SU-DHL-6 (cell line): ENCODE measurements around the gene NFKBIE.

ENCODE experiments used
- H2AFZ ChIP-seq: fragments of 200-600 bp; sonication (generic); 2 replicates; pipeline ENCODE4 v1.6.1; 2014; ENCODE audit warnings: low read depth, mild to moderate bottlenecking, moderate library complexity, mixed read lengths, antibody characterized with exemption, low read length; ENCODE audit not compliant: severe bottlenecking
- H3F3A ChIP-seq: fragments of 200-600 bp; shearing (Covaris generic); 2 replicates; pipeline ENCODE4 v1.6.0; 2016; ENCODE audit warnings: antibody characterized with exemption, mild to moderate bottlenecking; ENCODE audit not compliant: insufficient read depth
- H3K27ac ChIP-seq: fragments of 200-600 bp; sonication (generic); 2 replicates; pipeline ENCODE4 v1.5.1; 2016; ENCODE audit warnings: low read depth, mild to moderate bottlenecking, low read length, moderate library complexity, mixed read lengths
- H3K27me3 ChIP-seq: fragments of 200-600 bp; sonication (generic), shearing (Covaris generic); 2 replicates; pipeline ENCODE4 v1.6.0; 2014; ENCODE audit warnings: mild to moderate bottlenecking, low read length
- H3K36me3 ChIP-seq: fragments of 200-600 bp; sonication (generic); 2 replicates; pipeline ENCODE4 v1.6.1; 2014; ENCODE audit warnings: mild to moderate bottlenecking, low read length, mixed read lengths
- H3K4me2 ChIP-seq: fragments of 300-600, 200-600 bp; shearing (Covaris generic), sonication (generic); 2 replicates; pipeline ENCODE4 v1.6.0; 2014; ENCODE audit warnings: low read length, low read depth, mild to moderate bottlenecking; ENCODE audit not compliant: poor library complexity, severe bottlenecking
- H3K4me3 ChIP-seq: fragments of 200-600 bp; sonication (generic); 2 replicates; pipeline ENCODE4 v1.5.1; 2014; ENCODE audit warnings: antibody characterized with exemption, low read length, mild to moderate bottlenecking, mixed read lengths; ENCODE audit not compliant: insufficient read depth, poor library complexity, severe bottlenecking
- H3K79me2 ChIP-seq: fragments of 200-600 bp; sonication (generic); 2 replicates; pipeline ENCODE4 v1.6.1; 2014; ENCODE audit warnings: mild to moderate bottlenecking, low read length, moderate library complexity; ENCODE audit not compliant: insufficient read depth
- H3K9ac ChIP-seq: fragments of 200-600 bp; sonication (generic); 2 replicates; pipeline ENCODE4 v1.7.0; 2014; ENCODE audit warnings: mild to moderate bottlenecking, low read length
- H3K9me2 ChIP-seq: fragments of 200-600 bp; sonication (generic); replicated peaks from 2 replicates; pipeline ENCODE4 v1.6.1; 2014; ENCODE audit warnings: low read length; ENCODE audit not compliant: insufficient read depth
- H3K9me3 ChIP-seq: fragments of 200-600 bp; sonication (generic); 2 replicates; pipeline ENCODE4 v1.6.1; 2014; ENCODE audit warnings: low read length, mixed read lengths; ENCODE audit not compliant: insufficient read depth
- H4K20me1 ChIP-seq: fragments of 200-600 bp; sonication (generic); 2 replicates; pipeline ENCODE4 v1.6.1; 2014; ENCODE audit warnings: low read depth, mild to moderate bottlenecking, antibody characterized with exemption, low read length, moderate library complexity, mixed read lengths
- EZH2phosphoT487 ChIP-seq: fragments of 200-600 bp; sonication (generic), shearing (Covaris generic); conservative IDR thresholded peaks from 2 replicates; pipeline ENCODE4 v1.6.1; 2018; ENCODE audit warnings: mild to moderate bottlenecking, antibody characterized with exemption, low read length, moderate library complexity, mixed read lengths
- TF ChIP-seq, protein P1 (sequence below): fragments of 200-600 bp; sonication (generic); IDR thresholded peaks from one replicate; pipeline ENCODE4 v1.5.1; 2017; ENCODE audit warnings: antibody characterized with exemption, mild to moderate bottlenecking, low read length, moderate library complexity; ENCODE audit not compliant: insufficient read depth, poor library complexity, severe bottlenecking

NFKBIE gene

DNA sequence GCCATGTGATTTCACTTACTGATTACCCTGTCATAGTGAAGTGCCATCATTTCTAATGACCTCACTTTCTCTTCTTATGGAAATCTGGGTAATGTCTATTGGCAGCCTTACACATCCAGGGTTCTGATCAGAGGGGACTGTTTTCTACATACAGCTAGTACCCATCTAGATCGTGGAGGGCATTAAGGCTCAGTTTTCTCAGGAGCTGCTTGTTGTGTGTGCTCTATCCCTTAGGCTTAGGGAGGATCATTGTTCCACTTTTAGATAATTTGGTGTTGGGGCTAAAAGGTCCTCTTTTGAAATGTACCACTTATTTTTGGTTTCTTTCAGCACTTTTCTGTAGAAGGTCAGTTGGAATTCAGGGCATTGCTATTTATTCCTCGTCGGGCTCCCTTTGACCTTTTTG, 14.6 kb downstream of the NFKBIE start:
- Histone ChIP-seq H4K20me1 (peaks cover 50% of the 10 kb centered on the region), H3K79me2 (peaks cover 39% of the 10 kb centered on the region)

DNA sequence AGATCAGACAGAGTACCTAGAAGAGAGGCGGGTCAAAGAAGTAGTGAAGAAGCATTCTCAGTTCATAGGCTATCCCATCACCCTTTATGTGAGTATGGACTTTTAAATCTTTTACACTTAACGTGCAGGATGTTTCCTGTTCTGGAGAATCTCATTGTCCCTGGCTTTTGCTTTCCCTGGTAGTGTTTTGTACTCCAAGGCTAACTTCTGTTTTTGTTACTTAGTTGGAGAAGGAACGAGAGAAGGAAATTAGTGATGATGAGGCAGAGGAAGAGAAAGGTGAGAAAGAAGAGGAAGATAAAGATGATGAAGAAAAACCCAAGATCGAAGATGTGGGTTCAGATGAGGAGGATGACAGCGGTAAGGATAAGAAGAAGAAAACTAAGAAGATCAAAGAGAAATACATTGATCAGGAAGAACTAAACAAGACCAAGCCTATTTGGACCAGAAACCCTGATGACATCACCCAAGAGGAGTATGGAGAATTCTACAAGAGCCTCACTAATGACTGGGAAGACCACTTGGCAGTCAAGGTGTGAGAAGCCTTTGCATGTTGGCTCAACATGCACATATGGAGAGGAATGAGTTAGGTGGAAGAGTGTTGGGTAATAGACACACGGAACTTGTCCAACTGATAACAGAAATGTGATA, 15.2 kb downstream of the NFKBIE start:
- H3K36me3 ChIP-seq: peaks cover 55% of the 10 kb centered on the region
- TF ChIP-seq, protein P1, sequence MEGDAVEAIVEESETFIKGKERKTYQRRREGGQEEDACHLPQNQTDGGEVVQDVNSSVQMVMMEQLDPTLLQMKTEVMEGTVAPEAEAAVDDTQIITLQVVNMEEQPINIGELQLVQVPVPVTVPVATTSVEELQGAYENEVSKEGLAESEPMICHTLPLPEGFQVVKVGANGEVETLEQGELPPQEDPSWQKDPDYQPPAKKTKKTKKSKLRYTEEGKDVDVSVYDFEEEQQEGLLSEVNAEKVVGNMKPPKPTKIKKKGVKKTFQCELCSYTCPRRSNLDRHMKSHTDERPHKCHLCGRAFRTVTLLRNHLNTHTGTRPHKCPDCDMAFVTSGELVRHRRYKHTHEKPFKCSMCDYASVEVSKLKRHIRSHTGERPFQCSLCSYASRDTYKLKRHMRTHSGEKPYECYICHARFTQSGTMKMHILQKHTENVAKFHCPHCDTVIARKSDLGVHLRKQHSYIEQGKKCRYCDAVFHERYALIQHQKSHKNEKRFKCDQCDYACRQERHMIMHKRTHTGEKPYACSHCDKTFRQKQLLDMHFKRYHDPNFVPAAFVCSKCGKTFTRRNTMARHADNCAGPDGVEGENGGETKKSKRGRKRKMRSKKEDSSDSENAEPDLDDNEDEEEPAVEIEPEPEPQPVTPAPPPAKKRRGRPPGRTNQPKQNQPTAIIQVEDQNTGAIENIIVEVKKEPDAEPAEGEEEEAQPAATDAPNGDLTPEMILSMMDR: no peak
- no peak for TF ChIP-seq EZH2phosphoT487
- H3F3A ChIP-seq: peaks cover 81% of the 10 kb centered on the region
- H2AFZ ChIP-seq: no peak overlapping the region
- no peak overlapping the region for H3K4me3 ChIP-seq
- H3K4me2 ChIP-seq: no peak overlapping the region
- no peaks in the 10 kb centered on the region for H3K9me2 ChIP-seq
- H3K27ac ChIP-seq: no peak overlapping the region
- H3K9ac ChIP-seq: no peak overlapping the region
- peaks cover 50% of the 10 kb centered on the region for H4K20me1 ChIP-seq
- no peaks in the 10 kb centered on the region for H3K9me3 ChIP-seq
- peaks cover 39% of the 10 kb centered on the region for H3K79me2 ChIP-seq
- no peaks in the 10 kb centered on the region for H3K27me3 ChIP-seq

More for the DNA sequence above, 14.6 kb downstream of the NFKBIE start:
- Histone ChIP-seq H3K4me2 (no peak overlapping the region), H3K9me2 (no peaks in the 10 kb centered on the region), H3K9me3 (no peaks in the 10 kb centered on the region), H3K36me3 (peaks cover 55% of the 10 kb centered on the region), H3K4me3 (no peak overlapping the region), H2AFZ (no peak overlapping the region), H3K27ac (no peak overlapping the region), H3K9ac (no peak overlapping the region), H3F3A (peaks cover 86% of the 10 kb centered on the region), H3K27me3 (no peaks in the 10 kb centered on the region)
- no peak for TF ChIP-seq EZH2phosphoT487
- TF ChIP-seq, protein P1: no peak

DNA sequence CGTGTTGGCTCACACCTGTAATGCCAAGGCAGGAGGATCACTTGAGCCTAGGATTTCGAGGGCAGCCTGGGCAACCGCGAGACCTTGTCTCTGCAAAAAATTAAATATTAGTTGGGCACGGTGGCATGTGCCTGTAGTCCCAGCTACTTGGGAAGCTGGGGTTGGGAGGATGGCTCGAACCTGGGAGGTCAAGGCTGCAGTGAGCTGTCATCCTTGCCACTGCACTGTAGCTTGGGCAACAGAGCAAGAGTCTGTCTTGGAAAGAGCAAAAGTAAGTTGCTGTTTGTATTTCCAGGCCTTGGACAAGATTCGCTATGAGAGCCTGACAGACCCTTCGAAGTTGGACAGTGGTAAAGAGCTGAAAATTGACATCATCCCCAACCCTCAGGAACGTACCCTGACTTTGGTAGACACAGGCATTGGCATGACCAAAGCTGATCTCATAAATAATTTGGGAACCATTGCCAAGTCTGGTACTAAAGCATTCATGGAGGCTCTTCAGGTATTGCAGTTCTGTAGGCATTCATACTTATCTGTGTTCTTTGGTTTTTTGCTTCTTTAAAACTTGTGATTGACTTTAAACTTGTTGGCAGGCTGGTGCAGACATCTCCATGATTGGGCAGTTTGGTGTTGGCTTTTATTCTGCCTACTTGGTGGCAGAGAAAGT, 16.1 kb downstream of the NFKBIE start:
- H3K9me3 ChIP-seq: no peaks in the 10 kb centered on the region
- no peaks in the 10 kb centered on the region for H3K9me2 ChIP-seq
- peaks cover 71% of the 10 kb centered on the region for H3F3A ChIP-seq
- peak overlapping the region; percentile 96 for H3K4me3 ChIP-seq
- peaks cover 50% of the 10 kb centered on the region for H4K20me1 ChIP-seq
- peaks cover 39% of the 10 kb centered on the region for H3K79me2 ChIP-seq
- no peak overlapping the region for H2AFZ ChIP-seq
- peak overlapping the region; percentile 90 for H3K9ac ChIP-seq
- H3K27ac ChIP-seq: peak overlapping the region; percentile 85; the same call in 1 of the 2 replicates
- peak overlapping the region; percentile 74 for H3K4me2 ChIP-seq
- no peak for TF ChIP-seq EZH2phosphoT487
- TF ChIP-seq, protein P1: no peak
- H3K36me3 ChIP-seq: peaks cover 55% of the 10 kb centered on the region
- H3K27me3 ChIP-seq: no peaks in the 10 kb centered on the region
